Hematopoietic multipotent progenitor cell treated with erythropoietin and hydrocortisone succinate and interleukin-3 and kit ligand, for 8 days (in vitro differentiated cells): ENCODE data around the gene SNX30.
A peak's percentile ranks its signal among the peaks of the same experiment; 100 is the strongest.

Experiments
- DNase-seq: peaks from one replicate; pipeline ENCODE4 v3.0.0-alpha.2; 2015

Gene SNX30

DNA sequence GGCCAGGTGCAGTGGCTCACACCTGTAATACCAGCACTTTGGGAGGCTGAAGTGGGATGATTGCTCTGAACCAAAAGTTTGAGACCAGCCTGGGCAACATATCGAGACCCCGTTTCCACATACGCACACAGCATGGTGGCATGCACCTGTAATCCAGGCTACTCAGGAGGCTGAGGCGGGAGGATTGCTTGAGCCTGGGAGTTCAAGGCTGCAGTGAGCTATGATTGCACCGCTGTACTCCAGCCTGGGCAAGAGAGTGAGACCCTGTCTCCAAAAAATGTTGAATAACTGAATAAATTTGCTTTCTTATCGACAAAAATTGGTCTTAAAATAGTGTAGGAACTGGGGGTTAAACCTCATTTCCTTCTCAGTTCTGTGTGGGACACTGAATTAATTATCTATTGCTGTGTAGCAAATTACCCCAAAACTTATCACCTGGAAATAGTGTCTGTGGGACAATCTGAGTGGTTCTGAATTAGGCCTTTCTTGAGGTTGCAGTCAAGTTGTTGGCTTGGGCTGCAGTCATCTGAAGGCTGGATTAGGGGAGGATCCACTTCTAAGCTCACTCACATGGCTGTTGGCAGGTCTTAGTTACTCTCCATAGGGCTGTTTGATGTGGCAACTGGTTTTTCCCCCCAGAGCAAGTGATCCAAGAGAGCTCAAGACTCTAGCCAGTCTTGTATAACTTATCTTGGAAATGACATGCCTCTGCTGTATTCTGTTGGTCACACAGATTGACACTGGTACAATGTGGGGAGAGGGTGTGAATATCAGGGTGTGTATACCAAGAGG is 2.0 kb downstream of the SNX30 start:
- no peak for DNase-seq

DNA sequence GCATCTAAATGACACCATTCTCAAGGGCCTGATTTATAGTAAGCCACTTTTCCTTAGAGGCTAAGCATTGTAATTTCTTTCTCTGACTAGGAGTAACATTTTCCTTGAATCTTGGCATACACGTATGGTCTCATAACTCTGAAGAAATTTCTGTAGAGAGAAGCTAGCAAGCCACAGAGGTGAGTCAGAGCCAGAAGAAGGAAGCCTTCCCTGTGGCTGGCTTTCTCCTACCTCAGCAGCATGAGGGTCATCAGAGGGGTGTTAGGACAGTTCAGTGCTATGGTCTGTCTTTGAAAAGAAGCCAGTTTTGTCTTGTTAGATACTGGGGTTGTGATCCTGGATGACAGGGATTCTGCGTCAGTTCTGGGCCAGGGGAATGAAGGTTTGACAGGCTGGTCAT is 3.2 kb downstream of the SNX30 start:
- no peak for DNase-seq

DNA sequence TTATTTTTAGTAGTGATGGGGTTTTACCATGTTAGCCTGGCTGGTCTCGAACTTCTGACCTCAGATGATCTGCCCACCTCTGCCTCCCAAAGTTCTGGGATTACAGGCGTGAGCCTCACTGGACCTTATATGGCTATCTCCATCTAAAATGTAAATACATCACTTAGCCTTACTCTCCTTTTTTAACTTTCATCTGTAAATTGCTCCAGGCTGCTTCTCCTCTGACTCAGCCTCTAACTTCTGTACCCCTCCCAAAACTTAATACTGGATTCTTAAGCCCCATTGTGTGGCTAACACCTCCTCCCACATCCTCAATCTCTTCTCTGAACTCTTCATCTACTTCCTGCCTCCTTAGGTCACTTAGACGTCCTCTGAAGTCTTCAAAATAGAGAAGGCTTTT is 4.0 kb downstream of the SNX30 start:
- no peak for DNase-seq

DNA sequence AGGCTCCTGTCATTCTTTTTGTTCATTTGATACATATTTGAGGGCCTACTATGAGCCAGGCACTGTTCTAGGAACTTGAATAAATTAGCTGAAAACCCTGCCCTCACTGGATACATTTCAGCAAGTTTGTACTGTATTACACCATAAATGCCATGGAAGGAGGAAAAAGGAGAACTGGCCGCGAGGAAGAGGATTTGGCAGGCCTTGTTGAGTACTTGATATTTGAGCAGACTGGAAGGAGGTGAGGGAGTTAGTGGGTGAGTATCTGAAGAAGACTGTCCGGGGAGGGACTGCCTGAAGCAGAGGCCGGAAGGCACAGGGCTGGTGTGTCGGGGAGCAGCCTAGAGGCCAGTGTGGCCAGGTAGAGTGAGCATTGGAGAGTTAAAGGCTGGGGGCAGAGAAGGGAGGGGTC is 4.5 kb downstream of the SNX30 start:
- no peak for DNase-seq

- DNase-seq = no peak
Measured at GRCh38 chr9:112755675-112756074, 5.1 kb downstream of the SNX30 start.

GRCh38 chr9:112757282-112757883 is 6.8 kb downstream of the SNX30 start:
- DNase-seq = no peak

DNA sequence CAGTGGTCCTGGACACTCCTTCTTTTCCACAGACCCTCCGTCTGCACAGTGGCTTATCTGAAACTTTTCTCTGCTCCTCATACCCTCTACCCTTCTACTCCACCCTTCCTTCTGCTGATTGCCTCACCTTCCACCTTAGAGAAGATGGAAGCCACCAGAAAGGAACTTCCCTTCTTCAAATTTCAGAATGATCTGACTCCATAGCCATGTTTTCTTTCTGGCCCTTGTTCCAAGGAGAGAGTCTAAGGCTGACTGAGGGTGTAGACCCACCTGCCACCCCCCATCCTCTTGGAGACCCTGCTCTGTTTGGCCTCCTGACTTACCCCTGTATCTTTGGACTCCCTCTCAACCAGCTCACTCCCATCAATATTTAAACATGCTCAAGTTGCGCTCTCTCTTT is 7.4 kb downstream of the SNX30 start:
- no peak for DNase-seq

DNA sequence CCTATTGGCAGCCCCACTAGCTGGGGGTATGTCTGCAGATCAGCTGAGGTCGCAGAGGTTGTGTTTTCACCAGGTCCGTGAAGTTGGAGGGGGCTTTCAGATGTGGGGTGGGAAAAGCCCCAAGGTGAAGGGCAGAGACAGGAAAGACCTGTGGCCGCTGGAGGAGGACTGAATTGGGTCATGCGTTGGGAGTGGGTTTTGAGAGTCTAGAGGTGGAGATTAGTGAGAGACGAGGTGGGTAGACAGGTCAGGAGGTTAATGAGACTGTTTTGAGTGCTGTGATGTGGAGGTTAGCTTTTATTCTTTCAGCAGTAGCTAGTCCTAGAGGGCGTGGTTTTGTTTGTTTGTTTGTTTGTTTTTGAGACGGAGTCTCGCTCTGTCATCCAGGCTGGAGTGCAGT is 10.3 kb downstream of the SNX30 start:
- no peak for DNase-seq

DNA sequence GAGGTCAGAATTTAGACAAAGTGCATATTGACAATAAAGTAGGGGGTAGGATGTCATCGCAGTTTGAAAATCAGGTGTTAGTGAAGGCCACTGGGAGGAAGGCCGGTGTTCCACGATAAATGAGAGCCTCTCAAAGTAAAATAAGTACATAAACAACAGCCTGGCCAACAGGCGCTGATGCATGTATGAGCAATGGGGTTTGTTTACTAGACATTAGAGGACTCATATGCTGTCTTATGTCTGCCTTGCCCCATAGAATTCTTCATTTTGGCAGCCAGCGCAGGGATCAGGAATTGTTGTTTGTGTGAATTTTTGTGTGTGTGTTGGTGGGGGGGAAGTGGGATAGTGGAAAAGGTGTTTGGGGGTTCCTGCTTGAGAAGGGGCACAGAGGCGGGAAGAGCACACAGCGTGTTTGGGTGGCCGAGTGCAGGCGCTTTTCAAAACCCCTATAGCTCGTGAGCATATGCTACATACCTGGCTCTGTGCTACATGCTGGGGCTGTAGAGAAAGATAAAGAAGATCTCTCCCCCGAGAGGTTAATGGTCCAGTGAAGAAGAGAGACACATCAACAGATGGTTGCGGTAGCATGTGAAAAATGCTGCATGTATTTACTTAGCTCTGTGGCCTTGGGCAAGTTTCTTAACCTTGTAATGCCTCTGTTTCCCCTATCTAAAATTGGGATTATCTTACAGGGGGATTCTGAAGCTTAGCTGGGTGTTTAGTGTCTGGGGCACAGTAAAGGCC is 11.5 kb downstream of the SNX30 start:
- DNase-seq = no peak

DNA sequence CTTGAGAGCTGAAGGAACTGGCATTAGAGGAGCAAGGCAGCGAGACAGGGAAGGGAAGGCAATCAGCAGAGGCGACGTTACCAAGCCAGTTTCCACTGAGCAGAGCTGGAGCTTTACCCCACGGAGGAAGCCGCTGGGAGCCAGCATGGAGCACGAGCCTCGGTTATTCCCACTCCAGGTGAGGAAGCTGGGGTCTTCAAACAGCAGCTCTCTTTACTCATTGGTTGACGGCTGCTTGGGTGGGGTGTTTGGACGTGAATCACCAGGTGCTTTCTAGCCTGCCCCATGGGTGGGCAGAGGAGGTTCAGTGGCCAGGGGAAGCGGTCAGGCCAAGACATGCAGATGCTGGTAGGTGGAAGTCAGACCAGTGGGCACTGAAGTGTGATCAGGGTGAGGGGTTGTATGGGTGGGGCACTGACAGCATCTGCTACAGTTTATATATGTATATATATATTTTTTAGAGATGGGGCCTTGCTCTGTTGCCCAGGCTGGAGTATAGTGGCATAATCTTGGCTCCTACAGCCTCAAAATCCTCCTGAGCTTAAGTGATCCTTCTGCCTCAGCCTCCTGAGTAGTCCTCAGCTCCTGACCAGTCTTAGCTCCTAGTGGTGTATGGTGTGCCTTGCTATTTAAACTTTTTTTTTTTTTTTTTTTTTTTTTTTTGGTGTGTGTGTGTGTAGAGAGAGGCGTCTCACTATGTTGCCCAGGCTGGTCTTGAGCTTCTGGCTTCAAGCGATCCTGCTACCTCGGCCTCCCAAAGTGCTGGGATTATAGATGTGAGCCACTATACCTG is 12.4 kb downstream of the SNX30 start:
- no peak for DNase-seq

DNA sequence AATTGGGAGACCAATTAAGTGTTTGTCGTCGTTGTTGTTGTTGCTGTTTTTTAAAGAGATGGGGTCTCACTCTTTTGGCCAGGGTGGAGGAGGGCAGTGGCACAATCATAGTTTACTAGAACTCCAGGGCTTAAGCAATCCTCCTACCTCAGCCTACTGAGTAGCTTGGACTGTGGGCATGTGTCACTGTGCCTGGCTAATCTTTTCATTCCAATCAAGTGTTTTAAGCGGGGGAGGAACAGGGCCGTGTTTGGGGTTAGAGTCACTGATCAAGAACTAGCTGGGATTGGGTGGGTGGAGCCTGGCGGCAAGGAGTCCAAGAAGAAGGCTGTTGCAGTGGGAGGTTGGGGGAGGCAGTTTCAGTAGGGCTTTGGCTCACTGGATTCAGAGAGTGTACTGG is 13.8 kb downstream of the SNX30 start:
- DNase-seq = no peak

- DNase-seq = no peak
Measured at GRCh38 chr9:112764837-112765236, 14.3 kb downstream of the SNX30 start.

- DNase-seq = no peak
Measured at GRCh38 chr9:112765281-112765680, 14.7 kb downstream of the SNX30 start.

DNA sequence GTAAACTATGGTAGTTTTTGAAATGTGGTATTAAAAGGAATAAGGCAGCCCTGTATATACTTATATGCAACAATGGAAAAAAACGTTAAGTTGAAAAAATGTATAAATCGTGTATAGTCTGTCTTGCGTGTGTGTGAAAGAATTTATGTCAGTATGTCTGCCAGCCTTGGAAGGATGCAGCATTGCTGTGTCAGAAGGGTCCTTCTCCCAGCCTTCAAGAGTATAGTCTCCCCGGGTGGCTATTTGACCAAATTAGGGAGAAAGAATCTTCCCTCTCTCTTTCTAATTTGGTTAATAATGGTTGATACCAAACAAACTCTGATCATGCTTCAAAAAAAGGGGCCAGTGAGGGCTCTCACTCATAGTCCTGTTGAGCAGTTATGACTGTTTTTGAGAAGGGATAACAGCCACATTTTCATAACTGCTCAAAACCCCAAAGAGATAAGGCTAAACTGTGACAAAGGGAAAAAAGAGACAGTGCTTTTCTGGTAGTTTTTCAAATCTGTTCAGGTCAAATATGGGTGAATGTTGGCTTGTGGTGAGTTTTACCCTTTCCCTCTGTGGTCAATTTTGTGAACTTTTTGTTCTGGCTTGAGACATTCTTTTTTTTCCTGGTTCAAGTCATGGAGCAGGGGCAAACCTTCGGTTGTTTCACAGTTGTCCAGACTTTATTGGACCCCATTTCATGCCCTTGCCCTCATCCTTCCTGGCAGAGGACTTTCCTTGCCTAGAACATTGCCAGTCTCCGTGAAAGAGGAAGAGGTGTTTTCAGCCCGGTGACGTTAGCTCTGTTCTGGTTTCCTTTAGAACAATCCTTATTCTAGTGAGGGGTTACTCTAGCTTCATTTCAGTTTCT is 21.0 kb downstream of the SNX30 start:
- DNase-seq = peak; percentile 27

DNA sequence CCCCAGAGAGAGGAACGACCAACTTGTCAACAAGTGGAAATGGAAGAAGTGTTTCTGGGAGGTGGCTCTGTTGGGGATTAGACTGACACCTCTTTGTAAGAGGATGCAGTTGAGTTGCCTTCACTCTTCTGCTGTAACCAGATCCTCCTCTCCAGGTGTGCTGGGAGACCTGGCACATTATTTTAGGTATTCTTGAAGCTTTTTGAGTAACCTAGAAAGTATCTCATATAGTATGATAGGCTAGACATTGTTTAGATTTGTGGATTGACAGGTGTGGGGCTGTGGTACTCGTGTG is 21.6 kb downstream of the SNX30 start:
- no peak for DNase-seq

- no peak for DNase-seq
Measured at GRCh38 chr9:112772551-112772950, 22.0 kb downstream of the SNX30 start.

DNA sequence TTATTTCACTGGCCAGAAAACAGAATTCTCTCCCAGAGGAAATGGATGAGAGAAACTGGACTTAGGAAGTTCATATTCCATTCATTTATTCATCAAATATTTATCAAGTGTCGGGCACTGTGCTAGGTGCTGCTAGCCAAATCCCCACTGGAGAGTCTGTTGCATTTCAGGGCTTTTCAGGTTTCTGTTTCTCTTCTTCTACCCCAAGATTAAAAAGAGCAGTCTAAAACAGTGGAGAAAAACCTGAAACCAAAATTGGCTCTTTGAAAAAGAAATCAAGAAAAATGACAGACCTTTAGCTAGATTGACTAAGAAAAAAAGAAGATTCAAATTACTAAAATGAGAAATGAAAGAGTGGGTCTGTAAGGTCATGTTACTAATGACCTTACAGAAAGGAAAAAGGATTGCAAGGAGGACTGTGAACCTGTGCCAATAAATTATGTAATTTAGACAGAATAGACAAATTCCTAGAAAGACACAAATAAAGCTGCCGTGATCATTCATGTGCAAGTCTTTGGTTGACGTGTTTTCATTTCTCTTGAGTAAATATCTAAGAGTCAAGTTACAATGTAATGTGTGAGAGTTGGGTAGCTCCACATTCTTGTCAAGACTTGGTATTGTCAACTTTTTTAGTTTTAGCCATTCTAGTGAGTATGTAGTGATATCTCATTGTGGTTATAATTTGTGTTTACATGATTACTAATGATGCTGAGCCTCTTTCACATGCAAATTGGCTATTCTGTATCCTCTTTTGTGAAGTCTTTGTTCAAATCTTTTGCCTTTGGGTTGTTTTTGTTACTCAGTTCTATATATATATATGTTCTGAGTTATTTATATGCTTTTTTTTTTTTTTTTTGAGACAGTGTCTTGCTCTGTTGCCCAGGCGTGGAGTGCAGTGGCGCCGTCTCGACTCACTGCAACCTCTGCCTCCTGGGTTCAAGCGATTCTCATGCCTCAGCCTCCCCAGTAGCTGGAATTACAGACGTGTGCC is 23.7 kb downstream of the SNX30 start:
- DNase-seq = no peak

- no peak for DNase-seq
Measured at GRCh38 chr9:112777914-112778313, 27.4 kb downstream of the SNX30 start.

DNA sequence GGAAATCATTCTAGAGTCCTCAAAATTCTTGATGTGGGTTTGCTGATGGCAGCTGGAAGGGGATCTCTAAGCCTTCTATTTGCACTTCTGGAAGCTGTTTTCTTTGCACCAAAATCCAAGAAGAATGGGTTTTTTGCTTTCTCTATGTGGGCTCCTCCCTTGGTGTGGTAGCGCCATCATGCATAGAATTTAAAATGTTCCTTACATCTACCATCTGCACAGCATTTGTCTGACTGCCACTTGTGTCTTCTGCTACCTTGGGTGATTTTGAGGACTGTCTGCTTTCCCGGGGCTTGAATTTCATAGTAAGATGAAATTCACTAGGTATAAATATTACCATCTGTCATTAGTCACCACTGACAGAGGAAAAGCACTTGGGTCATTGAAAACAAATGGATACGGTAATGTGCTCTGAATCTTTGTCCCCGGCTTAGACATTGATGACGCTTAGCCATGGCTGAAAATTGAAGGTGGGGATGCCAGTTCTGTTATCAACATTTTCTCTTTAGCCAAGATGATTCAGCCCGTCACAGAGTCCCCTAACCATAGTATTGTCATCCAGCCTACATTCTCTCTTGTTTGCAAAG is 30.0 kb downstream of the SNX30 start:
- no peak for DNase-seq

DNA sequence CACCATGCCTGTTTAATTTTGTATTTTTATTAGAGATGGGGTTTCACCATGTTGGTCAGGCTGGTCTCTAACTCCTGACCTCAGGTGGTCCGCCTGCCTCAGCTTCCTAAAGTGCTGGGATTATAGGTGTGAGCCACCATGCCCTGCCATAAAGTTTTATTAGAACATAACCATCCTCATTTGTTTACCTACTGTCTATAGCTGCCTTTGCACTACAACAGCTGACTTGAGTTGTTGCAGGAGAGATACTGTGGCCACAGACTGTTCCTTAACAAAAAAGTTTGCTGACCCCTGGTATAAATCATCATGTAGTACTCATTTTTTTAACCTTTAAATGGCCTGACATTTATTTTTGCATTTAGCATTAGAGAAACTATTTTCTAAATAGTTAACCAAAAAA is 31.7 kb downstream of the SNX30 start:
- DNase-seq = no peak

- DNase-seq = no peak
Measured at GRCh38 chr9:112783551-112783954, 33.0 kb downstream of the SNX30 start.
